HG03280 (cell line): ENCODE data around the gene FAM131C.
"Not testable (repeated sequence)": the region's sequence is repeated elsewhere in the genome, so short reads cannot be mapped to it uniquely, and the experiment has no call there.

ENCODE experiments used
- ATAC-seq: cut with Tn5 transposase; IDR thresholded peaks from one replicate; pipeline ENCODE4 v1.9.1; 2021; ENCODE audit warnings: mild to moderate bottlenecking, moderate library complexity; ENCODE audit not compliant: unreplicated experiment

Gene FAM131C

GRCh38 chr1:16041200-16041599 lies 32.3 kb downstream of the FAM131C start:
- no peak for ATAC-seq

GRCh38 chr1:16039871-16040270 lies 33.6 kb downstream of the FAM131C start:
- ATAC-seq = not testable (repeated sequence)

GRCh38 chr1:16038620-16038912 lies 34.9 kb downstream of the FAM131C start:
- no peak for ATAC-seq

GRCh38 chr1:16036461-16036860 lies 37.0 kb downstream of the FAM131C start:
- ATAC-seq = not testable (repeated sequence)

- not testable (repeated sequence) for ATAC-seq
Measured at GRCh38 chr1:16033103-16033632, 40.3 kb downstream of the FAM131C start.

GRCh38 chr1:16032388-16033102 lies 40.9 kb downstream of the FAM131C start:
- no peak for ATAC-seq

GRCh38 chr1:16031551-16031950 lies 41.9 kb downstream of the FAM131C start:
- no peak for ATAC-seq

- ATAC-seq = no peak
Measured at GRCh38 chr1:16029288-16029687, 44.2 kb downstream of the FAM131C start.

GRCh38 chr1:16029003-16029268 lies 44.5 kb downstream of the FAM131C start:
- ATAC-seq = not testable (repeated sequence)

- no peak for ATAC-seq
Measured at GRCh38 chr1:16028237-16029002, 45.0 kb downstream of the FAM131C start.

GRCh38 chr1:16026723-16027484 lies 46.5 kb downstream of the FAM131C start:
- no peak for ATAC-seq

- ATAC-seq = not testable (repeated sequence)
Measured at GRCh38 chr1:16026302-16026701, 47.1 kb downstream of the FAM131C start.

- ATAC-seq = no peak
Measured at GRCh38 chr1:16023050-16023653, 50.3 kb downstream of the FAM131C start.

GRCh38 chr1:16022393-16022792 lies 51.1 kb downstream of the FAM131C start:
- ATAC-seq = no peak

GRCh38 chr1:16021681-16022080 lies 51.8 kb downstream of the FAM131C start, which contains the start of gene CLCNKA:
CLCNKA (plus strand) TSS chr1:16022036; CDS start chr1:16022620, 584 bp downstream.
- no peak for ATAC-seq

GRCh38 chr1:16020878-16021277 lies 52.6 kb downstream of the FAM131C start:
- ATAC-seq = not testable (repeated sequence)

GRCh38 chr1:16020325-16020724 lies 53.1 kb downstream of the FAM131C start:
- ATAC-seq = no peak

- ATAC-seq = no peak
Measured at GRCh38 chr1:16019644-16020277, 53.7 kb downstream of the FAM131C start.

GRCh38 chr1:16018749-16019643 lies 54.5 kb downstream of the FAM131C start:
- no peak for ATAC-seq

GRCh38 chr1:16018308-16018707 lies 55.1 kb downstream of the FAM131C start:
- no peak for ATAC-seq
